GM21825 (cell line): Measurements from ENCODE around the gene RCSD1.
"Not testable (repeated sequence)": the region's sequence is repeated elsewhere in the genome, so short reads cannot be mapped to it uniquely, and the experiment has no call there.

Source experiments
- ATAC-seq: cut with Tn5 transposase; IDR thresholded peaks from one replicate; pipeline ENCODE4 v1.9.1; 2021; ENCODE audit warnings: mild to moderate bottlenecking, moderate library complexity; ENCODE audit not compliant: unreplicated experiment

Gene RCSD1, protein sequence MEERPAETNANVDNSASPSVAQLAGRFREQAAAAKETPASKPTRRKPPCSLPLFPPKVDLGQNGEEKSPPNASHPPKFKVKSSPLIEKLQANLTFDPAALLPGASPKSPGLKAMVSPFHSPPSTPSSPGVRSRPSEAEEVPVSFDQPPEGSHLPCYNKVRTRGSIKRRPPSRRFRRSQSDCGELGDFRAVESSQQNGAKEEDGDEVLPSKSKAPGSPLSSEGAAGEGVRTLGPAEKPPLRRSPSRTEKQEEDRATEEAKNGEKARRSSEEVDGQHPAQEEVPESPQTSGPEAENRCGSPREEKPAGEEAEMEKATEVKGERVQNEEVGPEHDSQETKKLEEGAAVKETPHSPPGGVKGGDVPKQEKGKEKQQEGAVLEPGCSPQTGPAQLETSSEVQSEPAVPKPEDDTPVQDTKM

DNA sequence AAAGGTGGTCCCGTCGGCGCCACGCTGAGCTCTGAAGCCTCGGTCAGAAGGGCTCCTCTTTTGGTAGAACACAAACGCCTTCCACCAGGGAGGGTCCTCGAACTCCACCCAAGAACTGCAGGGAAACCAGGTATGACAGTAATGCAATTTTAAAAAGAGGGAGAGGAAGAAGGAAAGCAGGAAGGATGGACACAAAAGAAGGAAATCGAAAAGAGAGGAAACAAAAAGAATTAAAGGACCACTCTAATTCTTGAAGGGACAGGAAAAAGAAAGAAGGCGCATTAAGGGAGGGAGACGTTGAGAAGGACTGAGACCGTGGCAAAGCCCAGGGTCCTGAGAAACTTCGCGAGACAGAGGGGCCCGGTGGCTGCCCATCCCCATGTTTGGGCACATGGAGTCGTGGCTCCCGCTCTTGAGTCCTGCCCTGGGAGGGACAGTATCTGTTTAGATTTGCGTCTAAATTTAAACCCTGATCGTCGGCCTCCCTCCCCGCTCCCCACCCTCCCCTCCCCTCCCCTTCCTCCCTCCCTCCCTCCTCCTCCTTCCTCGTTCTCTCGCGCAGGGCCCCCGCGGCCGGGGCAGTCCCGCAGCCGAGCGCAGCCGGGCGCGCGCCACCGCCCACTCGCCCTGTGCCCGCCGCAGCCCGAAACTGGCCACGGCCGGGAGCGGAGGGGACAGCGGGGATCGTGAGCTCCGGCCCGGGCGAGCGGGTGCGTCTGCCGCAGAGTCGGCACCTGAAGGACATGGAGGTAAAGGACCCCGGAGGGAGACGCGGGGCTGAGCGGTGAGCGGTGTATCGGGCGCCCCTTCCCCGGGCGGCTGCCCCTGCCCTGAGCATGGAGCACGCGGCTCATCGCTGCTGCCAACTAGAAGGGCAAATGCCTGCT is at the start of gene RCSD1:
RCSD1 (plus strand) TSS at position 552 of the 887 bp plus-strand sequence; CDS start at position 744, 192 bp downstream.
- ATAC-seq: peak; percentile 27

DNA sequence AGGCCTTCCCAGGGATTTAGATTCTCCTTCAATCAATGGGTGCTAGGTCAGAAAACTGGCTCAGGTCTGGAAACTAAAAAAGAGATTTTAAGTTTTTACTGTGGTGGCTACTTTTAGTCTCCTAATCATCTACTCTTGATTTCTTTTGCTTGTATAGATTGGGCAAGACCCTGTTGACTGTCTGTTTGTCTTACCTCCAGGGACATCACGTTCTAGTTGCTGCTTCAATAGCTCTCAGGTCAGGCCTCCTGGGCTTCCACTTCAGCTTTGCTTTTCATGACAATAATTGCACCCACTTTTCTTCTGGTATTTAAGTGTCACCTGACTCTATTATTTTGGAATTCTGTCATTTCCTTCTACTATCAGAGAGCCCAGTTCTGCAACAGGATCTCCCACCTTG is 48.0 kb upstream of the RCSD1 start:
- ATAC-seq: no peak

GRCh38 chr1:167582722-167583121 is 47.3 kb upstream of the RCSD1 start:
- ATAC-seq: no peak

DNA sequence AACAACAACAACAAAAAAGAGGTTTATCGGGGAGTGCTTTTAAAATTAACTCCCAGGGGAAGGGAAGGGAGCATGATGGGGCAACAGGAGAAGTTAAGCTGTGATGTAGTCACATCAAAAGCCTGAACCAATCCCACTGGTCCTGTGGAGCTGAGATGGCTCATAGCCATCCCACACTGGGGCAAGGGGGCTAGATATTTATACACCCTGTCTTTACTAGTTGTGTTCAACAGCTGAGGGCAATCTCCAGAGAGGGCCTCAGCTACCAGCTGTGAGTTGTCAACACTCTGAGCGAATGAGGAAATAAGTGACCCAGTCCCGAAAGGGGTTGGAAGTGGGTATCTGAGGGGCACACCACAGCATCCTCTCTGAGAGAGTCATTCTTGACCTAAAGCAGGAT is 45.5 kb upstream of the RCSD1 start:
- no peak for ATAC-seq

- no peak for ATAC-seq
These were observed 42.7 kb upstream of the RCSD1 start for GRCh38 chr1:167587342-167587741.

DNA sequence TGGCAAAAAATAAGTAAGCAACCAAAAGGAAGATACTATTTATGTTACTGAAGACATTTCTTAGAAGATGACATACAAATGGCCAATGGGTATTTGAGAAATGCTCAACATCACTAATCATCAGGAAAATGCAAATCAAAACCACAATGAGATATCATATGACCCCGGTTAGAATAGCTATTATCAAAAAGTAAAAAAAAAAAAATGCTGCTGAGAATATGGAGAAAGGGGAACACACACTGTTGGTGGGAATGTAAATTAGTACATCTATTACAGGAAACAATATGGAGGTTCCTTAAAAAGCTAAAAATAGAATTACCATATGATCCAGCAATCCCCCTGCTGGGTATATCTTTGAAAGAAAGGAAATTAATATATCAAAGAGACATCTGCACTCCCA is 42.2 kb upstream of the RCSD1 start:
- no peak for ATAC-seq

DNA sequence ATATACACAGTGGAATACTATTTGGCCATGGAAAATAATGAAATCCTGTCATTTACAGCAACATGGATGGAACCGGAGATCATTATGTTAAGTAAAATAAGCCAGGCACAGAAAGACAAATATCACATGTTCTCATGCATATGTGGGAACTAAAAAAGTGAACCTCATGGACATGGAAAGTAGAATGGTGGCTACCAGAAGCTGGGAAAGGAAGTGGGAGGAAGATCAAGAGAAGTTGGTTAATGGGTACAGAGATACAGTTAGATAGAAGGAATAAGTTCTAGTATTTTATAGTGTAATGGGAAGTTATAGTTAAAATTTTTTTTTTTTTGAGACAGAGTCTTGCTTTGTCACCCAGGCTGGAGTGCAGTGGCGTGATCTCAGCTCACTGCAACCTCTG is 41.7 kb upstream of the RCSD1 start:
- ATAC-seq: no peak

DNA sequence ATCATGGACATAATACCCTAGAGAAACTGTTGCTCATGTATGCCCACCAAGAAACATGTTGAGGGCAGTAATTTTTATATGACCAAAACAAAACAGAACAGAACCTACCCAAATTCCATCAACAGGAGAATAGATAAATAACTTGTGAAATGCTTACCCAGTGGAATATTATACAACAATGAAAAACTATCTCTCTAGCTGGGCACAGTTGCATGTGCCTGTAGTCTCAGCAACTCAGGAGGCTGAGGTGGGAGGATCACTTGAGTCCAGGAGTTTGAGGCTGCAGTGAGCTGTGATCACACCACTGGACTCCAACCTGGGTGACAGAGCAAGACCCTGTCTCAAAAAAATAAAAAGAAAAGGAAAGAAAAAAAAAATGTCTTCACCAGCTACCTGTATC is 37.6 kb upstream of the RCSD1 start:
- no peak for ATAC-seq

DNA sequence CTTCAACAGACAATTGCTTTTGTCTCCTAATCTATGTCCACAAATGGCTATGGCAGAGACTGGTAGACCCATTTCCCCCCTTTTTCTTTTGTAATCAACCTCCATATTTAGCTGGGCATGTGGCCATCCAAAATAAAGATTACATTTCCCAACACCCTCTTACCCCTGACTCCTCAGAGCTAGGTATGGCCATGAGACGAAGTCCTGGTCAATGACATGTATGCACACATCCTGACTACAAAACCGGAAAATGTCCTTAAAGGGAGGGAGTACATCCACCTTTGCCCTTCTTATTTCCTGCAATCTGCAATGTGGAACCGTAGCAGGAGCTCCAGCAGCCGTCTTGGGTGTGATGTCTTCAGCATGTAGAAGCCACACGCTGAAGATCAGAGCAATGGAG is 36.2 kb upstream of the RCSD1 start:
- no peak for ATAC-seq

- no peak for ATAC-seq
These were observed 35.2 kb upstream of the RCSD1 start for GRCh38 chr1:167594822-167595221.

GRCh38 chr1:167599957-167600581 is 30.0 kb upstream of the RCSD1 start:
- ATAC-seq: peak; percentile 74

DNA sequence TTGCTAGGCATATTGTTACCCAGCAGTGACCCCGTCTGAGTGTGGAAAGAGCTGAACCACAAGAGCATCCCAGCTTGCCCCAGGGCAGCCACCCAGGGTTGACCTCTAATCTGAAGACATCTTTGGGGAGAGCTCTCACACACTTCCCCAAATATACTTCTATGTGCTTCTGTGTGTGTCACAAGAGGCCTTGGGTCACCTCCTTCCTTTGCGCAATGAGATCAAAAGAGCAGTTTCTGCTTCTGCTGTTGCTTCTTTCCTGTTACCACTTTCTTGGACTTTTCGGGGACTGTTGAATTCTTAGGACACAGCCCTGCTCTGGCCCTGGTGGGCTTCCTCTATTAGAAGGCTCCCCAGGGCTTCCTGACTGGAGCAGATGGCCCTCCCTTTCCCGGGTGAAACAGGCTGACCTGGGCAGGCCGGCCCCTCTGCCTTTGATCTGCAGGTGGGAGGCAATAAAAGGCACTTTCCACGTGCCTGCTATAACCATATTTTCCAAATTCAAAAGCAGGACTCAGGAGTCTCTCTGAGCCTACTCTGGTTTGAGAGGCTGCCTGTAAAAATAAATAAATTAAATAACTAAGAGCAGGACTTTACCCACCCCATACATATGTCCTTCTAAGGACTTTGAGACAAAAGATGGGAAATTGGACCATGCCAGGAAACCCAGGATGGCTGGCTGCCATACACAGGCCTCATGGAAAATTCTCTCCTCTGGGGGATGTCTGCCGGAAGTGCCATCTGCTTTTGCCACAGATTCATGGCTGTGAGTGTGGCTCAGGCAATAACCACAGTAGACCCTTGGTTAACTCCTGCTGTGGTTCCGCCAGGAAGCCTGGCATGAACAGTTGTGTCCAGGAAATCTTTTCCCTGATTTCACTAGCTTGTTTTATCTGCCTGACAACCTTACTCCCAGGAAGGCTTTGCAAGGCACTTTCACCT is 28.3 kb upstream of the RCSD1 start:
- no peak for ATAC-seq

GRCh38 chr1:167602840-167603239 is 27.2 kb upstream of the RCSD1 start:
- ATAC-seq: no peak

GRCh38 chr1:167605576-167605975 is 24.5 kb upstream of the RCSD1 start:
- no peak for ATAC-seq

DNA sequence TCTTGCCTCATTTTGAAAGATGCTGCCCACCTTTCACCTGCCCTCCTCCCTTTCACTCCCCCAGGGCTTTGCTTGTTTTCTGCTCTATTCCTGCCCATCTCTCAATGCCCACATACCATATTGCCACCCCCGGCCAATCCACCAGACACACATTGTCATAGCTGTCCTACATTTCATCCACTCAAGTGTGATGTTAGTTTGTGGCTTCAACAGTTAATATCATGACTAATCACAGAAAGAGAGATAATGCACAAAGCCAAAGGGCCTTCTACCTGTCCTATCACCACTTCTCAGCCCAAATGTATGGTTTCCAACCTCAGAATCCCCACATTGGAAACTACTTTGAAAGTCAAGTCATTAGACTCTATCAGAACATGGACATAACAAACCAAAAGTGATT is 18.0 kb upstream of the RCSD1 start:
- no peak for ATAC-seq

- ATAC-seq: no peak
These were observed 17.2 kb upstream of the RCSD1 start for GRCh38 chr1:167612587-167613385.

- not testable (repeated sequence) for ATAC-seq
These were observed 16.0 kb upstream of the RCSD1 start for GRCh38 chr1:167613984-167614383.

GRCh38 chr1:167614851-167615250 is 15.2 kb upstream of the RCSD1 start:
- ATAC-seq: no peak

GRCh38 chr1:167616521-167616920 is 13.5 kb upstream of the RCSD1 start:
- ATAC-seq: no peak
